Bronchial epithelial cell (primary cell): ENCODE measurements around the gene MGME1. TPM values are rescaled to one million over a fixed set of nuclear protein-coding genes. Genes with fewer than 3 reads are reported as not detected.
"Not testable (repeated sequence)": the region's sequence is repeated elsewhere in the genome, so short reads cannot be mapped to it uniquely, and the experiment has no call there.

ENCODE experiments used
- DNase-seq: peaks from one replicate; pipeline ENCODE4 v3.0.0-alpha.2; 2010; ENCODE audit warnings: low read depth
- FAIRE-seq: peaks from 2 replicates; lab custom pipeline; 2011; peaks lifted over from hg19 to GRCh38; lab: Jason Lieb, UNC
- H3K27me3 ChIP-seq: 2 replicates; pipeline ENCODE4 v1.5.1; 2011; ENCODE audit warnings: low read length; ENCODE audit not compliant: control insufficient read depth, insufficient read depth
- H3K36me3 ChIP-seq: 2 replicates; pipeline ENCODE4 v1.5.1; 2011; ENCODE audit warnings: low read length; ENCODE audit not compliant: control insufficient read depth, insufficient read depth
- H3K4me3 ChIP-seq: 2 replicates; pipeline ENCODE4 v1.5.1; 2011; ENCODE audit warnings: mild to moderate bottlenecking, low read depth, low read length, control low read depth
- total RNA-seq: library from RNA; depleted of rRNA; stranded (reverse); fragments of >200 nt; gene quantifications from 2 replicates; pipeline ENCODE4 v1.2.1, GENCODE V29; 2014
- TF ChIP-seq, protein P1 (sequence below): IDR thresholded peaks from 2 replicates; pipeline ENCODE4 v1.5.1; 2011; ENCODE audit warnings: mild to moderate bottlenecking, moderate library complexity, low read length, control low read depth, inconsistent platforms; ENCODE audit not compliant: insufficient read depth, severe bottlenecking

The MGME1 gene
- total RNA-seq, 1 donor from 2014 or later = 10.3 TPM

DNA sequence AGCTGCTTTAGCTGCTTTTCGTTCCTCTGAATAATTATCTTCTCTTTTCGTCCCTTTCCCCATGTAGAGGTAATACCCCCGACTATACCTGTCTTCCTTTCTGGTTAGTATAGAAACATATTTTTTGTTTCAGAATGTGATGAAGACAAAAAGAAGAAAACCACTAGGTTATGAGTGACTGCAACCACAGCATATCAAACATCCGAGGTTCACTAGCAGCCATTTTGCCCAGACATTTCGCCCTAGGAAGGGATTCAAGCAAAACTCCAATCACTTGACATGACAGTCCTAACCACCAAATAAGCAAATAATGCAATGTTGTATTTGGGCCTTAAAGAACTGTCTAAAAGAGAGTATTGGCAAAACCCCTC is 9.6 kb upstream of the MGME1 start:
- Histone ChIP-seq H3K36me3 (peaks cover 12% of the 10 kb centered on the region), H3K4me3 (no peak overlapping the region), H3K27me3 (no peaks in the 10 kb centered on the region)
- TF ChIP-seq, protein P1, sequence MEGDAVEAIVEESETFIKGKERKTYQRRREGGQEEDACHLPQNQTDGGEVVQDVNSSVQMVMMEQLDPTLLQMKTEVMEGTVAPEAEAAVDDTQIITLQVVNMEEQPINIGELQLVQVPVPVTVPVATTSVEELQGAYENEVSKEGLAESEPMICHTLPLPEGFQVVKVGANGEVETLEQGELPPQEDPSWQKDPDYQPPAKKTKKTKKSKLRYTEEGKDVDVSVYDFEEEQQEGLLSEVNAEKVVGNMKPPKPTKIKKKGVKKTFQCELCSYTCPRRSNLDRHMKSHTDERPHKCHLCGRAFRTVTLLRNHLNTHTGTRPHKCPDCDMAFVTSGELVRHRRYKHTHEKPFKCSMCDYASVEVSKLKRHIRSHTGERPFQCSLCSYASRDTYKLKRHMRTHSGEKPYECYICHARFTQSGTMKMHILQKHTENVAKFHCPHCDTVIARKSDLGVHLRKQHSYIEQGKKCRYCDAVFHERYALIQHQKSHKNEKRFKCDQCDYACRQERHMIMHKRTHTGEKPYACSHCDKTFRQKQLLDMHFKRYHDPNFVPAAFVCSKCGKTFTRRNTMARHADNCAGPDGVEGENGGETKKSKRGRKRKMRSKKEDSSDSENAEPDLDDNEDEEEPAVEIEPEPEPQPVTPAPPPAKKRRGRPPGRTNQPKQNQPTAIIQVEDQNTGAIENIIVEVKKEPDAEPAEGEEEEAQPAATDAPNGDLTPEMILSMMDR = no peak
- no peak for DNase-seq
- FAIRE-seq = no peak

DNA sequence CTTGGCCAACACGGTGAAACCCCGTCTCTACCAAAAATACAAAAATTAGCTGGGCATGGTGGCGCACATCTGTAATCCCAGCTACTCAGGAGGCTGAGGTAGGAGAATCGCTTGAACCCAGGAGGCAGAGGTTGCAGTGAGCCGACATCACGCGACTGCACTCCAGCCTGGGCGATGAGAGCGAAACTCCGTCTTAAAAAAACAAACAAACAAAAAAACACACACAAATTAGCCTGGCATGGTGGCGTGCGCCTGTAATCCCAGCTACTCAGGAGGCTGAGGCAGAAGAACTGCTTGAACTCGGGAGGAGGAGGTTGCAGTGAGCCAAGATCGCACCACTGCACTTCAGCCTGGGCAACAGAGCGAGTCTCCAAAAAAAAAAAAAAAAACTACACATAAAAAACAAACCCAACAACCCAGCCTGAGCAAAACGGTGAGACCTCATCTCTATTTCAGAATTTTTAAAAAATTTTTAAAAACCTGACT is 8.4 kb upstream of the MGME1 start:
- not testable (repeated sequence) for FAIRE-seq, H3K4me3 ChIP-seq, DNase-seq, H3K36me3 ChIP-seq, H3K27me3 ChIP-seq

GRCh38 chr20:17960927-17961586 is 7.8 kb upstream of the MGME1 start:
- TF ChIP-seq, protein P1 = no peak
- no peak for FAIRE-seq
- H3K36me3 ChIP-seq = peaks cover 7% of the 10 kb centered on the region
- H3K27me3 ChIP-seq = no peaks in the 10 kb centered on the region
- no peak for DNase-seq
- no peak overlapping the region for H3K4me3 ChIP-seq

GRCh38 chr20:17961587-17961940 is 7.3 kb upstream of the MGME1 start:
- Histone ChIP-seq H3K36me3 (peaks cover 5% of the 10 kb centered on the region), H3K4me3 (no peak overlapping the region), H3K27me3 (no peaks in the 10 kb centered on the region)
- TF ChIP-seq, protein P1 = no peak
- no peak for FAIRE-seq
- no peak for DNase-seq

DNA sequence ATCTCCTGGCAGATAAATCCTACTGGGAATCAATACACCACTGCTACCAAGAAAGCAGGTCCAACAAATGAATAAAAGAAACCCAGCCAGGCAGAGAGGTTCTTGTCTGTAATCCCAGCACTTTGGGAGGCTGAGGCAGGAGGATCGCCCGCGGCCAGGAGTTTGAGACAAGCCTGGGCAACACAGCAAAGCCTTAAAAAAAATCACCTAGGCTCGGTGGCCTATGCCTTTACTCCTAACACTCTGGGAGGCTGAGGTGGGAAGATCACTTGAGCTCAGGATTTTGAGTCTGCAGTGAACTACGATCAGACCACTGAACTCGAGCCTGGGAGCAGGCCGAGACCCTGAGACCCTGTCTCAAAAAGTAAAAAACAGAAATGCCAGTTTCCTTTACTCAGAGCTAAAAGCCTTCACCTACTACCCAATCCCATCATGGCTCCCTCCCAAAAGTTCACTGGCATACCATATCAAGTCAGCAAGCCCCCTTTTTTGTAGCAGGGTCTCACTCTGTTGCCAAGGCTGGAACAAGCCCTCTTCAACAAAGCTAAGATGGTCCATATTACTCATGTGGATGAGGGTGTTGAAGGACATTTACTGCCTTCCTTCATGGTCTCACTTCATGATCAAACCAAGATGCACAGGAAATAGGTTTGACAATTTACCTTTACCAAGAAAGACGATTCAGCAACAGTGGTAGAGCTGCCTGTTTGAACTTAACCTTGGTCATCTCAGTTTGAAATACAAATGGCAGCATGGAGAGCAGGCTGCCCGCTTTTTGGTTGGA is 5.5 kb upstream of the MGME1 start:
- no peak for FAIRE-seq
- DNase-seq = no peak
- Histone ChIP-seq H3K27me3 (no peaks in the 10 kb centered on the region), H3K36me3 (peaks cover 3% of the 10 kb centered on the region), H3K4me3 (no peak overlapping the region)
- TF ChIP-seq, protein P1 = no peak

- TF ChIP-seq, protein P1 = no peak
- FAIRE-seq (no peak), DNase-seq (no peak)
- H3K27me3 ChIP-seq = no peaks in the 10 kb centered on the region
- peaks cover 3% of the 10 kb centered on the region for H3K36me3 ChIP-seq
- no peak overlapping the region for H3K4me3 ChIP-seq
Observed at GRCh38 chr20:17964073-17964472, 4.7 kb upstream of the MGME1 start.
